Astrocyte of the cerebellum (primary cell): ENCODE measurements around the gene RFXANK.

Experiments used
- DNase-seq: peaks from one replicate; pipeline ENCODE4 v3.0.0-alpha.2; 2011; ENCODE audit warnings: low read depth
- H3K4me3 ChIP-seq: 2 replicates; pipeline ENCODE4 v1.5.1; 2011; ENCODE audit warnings: mild to moderate bottlenecking, low read depth, low read length, moderate library complexity
- CTCF ChIP-seq: IDR thresholded peaks from 2 replicates; pipeline ENCODE4 v1.5.1; 2012; ENCODE audit warnings: low read length, low read depth, moderate library complexity, mild to moderate bottlenecking; ENCODE audit errors: missing control alignments
- in situ Hi-C: cut with HindIII; loops from 2 replicates; pipeline ENCODE4 v1.10.0; 2017; ENCODE audit warnings: low sequenced_read_pairs

The RFXANK gene

GRCh38 chr19:19201697-19202630 lies 9.9 kb downstream of the RFXANK start:
- in situ Hi-C loops = no loop called here
- no peak for DNase-seq
- peak overlapping the region; percentile 71 for H3K4me3 ChIP-seq

GRCh38 chr19:19202707-19203011 lies 10.6 kb downstream of the RFXANK start:
- in situ Hi-C loops = no loop called here
- no peak for TF ChIP-seq CTCF
- H3K4me3 ChIP-seq = peak overlapping the region; percentile 71
- no peak for DNase-seq

More at GRCh38 chr19:19201697-19202630, 9.9 kb downstream of the RFXANK start:
- no peak for TF ChIP-seq CTCF

DNA sequence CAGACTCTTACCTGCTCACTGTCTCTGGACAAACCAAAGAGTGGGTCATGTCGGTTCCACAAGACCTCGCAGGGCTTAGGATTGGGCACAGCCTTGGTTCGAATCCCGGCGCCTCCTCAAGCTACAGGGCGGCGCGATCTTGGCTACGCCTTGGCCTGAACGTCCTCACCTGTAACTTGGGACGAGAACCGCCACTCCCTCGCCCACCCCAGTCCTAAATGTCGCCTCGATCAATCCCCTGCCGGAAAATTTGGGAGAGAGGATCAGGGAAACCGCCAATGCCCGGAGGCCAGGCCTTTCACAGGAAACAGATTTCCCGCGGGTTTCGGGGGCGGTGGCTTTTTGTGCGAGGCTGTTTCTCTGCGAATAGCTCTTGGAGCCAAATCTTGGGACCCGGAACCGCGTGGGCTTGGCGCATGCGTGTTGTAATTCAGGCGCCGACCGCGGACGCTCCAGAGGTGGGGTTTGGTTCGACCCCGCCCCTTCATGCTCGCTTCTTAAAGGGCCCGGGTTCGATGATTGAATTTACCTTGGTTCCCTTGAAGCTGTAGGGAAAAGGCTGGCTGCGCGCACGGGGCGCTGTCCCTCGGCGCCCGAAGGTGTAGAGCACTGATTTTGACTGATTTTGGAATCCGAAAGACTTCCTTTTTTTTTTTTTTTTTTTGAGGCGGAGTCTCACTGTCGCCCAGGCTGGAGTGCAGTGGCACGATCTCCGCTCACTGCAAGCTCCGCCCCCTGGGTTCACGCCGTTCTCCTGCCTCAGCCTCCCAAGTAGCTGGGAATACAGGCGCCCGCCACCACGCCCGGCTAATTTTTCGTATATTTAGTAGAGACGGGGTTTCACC lies 11.2 kb downstream of the RFXANK start, which contains the start of gene NR2C2AP:
Gene NR2C2AP (minus strand): TSS at position 403 of the 845 bp plus-strand sequence. CDS start 354 bp downstream, at position 49.
- TF ChIP-seq CTCF = no peak
- H3K4me3 ChIP-seq = peak within 1 kb of the TSS; percentile 71
- peak; percentile 77 for DNase-seq
- in situ Hi-C loops = no loop called here

DNA sequence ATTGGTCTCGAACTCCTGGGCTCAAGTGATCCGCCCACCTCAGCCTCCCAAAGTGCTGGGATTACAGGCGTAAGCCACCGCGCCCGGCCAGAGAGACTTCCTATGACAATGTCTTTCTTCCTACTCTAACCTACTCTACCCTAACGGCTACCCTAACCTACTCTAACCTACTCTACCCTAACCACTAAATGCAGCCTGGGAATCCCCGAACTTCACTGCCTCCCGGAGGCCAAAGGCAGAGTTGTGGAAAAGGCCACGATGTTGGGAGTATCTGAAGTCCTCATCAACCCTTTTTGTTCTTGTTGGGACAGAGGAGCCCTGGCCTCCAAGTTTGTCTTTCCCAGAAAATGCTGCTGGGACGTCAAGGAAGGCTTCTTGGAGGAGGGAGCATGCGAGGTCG lies 12.1 kb downstream of the RFXANK start:
- no peak for DNase-seq
- no peak overlapping the region for H3K4me3 ChIP-seq
- no peak for TF ChIP-seq CTCF
- in situ Hi-C loops = no loop called here

- DNase-seq = no peak
- H3K4me3 ChIP-seq = no peak overlapping the region
- in situ Hi-C loops = no loop called here
- TF ChIP-seq CTCF = no peak
These were observed 13.7 kb downstream of the RFXANK start for GRCh38 chr19:19205416-19206410.

DNA sequence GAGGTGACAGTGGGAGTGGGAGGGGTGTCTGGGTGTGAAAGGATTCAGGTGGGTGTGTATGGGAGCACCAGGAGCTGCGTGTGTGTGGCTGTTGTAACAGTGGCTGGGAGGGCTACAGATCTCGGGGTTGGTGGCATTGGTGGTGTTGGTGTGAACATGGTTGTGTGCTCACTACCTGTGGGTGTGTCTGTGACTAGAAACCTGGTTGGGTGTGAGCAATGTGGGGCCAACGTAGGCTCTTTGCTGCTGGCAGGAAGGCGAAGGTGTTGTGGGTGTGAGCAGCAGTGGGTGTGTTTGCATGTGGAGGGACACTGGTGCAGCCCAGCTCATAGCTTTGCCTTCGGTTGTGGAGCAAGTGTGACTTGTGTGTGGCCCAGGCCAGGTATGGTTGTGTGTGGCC lies 14.9 kb downstream of the RFXANK start:
- in situ Hi-C loops = no loop called here
- H3K4me3 ChIP-seq = no peak overlapping the region
- TF ChIP-seq CTCF = no peak
- no peak for DNase-seq
